ENCODE data around the gene DOCK2.

DOCK2 gene

DNA sequence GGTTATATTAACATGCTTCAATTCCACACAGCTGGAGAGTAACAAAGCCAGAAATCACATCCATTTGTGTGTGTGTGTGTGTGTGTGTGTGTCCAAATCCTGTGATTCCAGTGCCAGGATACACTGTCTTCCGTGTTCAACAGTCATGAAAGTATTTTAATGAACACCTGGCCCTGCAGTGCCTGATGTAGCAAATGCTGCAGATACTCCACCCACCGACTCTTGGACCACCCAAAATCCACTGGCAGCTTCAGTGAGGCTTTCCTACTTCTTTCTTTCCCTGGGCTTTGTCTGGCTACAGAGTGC is 356.4 kb downstream of the DOCK2 start:
- H3K9me2 ChIP-seq (replicated peaks; ENCODE audit: insufficient read depth, low read length) = no peaks in the 10 kb centered on the region
- no peak overlapping the region for H3K4me3 ChIP-seq (ENCODE audit: insufficient read depth, low read length, poor library complexity, severe bottlenecking)
- H3K9me3 ChIP-seq (ENCODE audit: insufficient read depth, low read length) = no peaks in the 10 kb centered on the region
- TF ChIP-seq, protein P1, sequence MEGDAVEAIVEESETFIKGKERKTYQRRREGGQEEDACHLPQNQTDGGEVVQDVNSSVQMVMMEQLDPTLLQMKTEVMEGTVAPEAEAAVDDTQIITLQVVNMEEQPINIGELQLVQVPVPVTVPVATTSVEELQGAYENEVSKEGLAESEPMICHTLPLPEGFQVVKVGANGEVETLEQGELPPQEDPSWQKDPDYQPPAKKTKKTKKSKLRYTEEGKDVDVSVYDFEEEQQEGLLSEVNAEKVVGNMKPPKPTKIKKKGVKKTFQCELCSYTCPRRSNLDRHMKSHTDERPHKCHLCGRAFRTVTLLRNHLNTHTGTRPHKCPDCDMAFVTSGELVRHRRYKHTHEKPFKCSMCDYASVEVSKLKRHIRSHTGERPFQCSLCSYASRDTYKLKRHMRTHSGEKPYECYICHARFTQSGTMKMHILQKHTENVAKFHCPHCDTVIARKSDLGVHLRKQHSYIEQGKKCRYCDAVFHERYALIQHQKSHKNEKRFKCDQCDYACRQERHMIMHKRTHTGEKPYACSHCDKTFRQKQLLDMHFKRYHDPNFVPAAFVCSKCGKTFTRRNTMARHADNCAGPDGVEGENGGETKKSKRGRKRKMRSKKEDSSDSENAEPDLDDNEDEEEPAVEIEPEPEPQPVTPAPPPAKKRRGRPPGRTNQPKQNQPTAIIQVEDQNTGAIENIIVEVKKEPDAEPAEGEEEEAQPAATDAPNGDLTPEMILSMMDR (IDR thresholded peaks at IDR 0.05; ENCODE audit: insufficient read depth, low read length, poor library complexity, severe bottlenecking) = no peak
- TF ChIP-seq EZH2phosphoT487 (conservative IDR thresholded peaks at IDR 0.05; ENCODE audit: low read length) = no peak
- H2AFZ ChIP-seq (ENCODE audit: low read depth, low read length, severe bottlenecking) = no peak overlapping the region
- no peak overlapping the region for H3K4me2 ChIP-seq (ENCODE audit: low read depth, low read length, poor library complexity, severe bottlenecking)
- no peaks in the 10 kb centered on the region for H3F3A ChIP-seq (ENCODE audit: insufficient read depth)
- no peak overlapping the region for H3K9ac ChIP-seq (ENCODE audit: low read length)
- no peak overlapping the region for H3K27ac ChIP-seq (ENCODE audit: low read depth, low read length)
- H3K36me3 ChIP-seq (ENCODE audit: low read length) = peaks cover 4% of the 10 kb centered on the region; the same call in 1 of the 2 replicates
- no peaks in the 10 kb centered on the region for H4K20me1 ChIP-seq (ENCODE audit: low read depth, low read length)
- H3K79me2 ChIP-seq (ENCODE audit: insufficient read depth, low read length) = no peaks in the 10 kb centered on the region
- H3K27me3 ChIP-seq (ENCODE audit: low read length) = no peaks in the 10 kb centered on the region

DNA sequence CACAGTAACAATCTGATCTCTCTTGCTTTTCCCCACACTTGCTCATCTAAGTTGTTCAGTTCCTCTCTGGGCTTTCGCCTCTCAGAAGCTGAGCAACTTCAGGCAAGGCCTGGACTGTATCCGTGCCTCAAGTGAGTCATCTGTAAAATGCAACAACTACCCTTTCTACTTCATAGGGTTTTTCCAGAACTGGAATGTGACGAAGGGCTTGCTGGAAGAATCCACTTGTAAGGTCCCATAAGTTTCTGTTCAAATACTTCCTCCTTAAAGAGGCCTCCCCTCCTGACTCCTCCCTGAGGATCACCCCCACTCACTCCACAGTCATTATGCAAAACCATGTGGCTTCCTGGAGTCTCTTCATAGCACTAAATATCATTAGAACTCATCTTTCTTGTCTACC is 360.7 kb downstream of the DOCK2 start:
- no peak overlapping the region for H3K9ac ChIP-seq (ENCODE audit: low read length)
- no peak overlapping the region for H3K4me3 ChIP-seq (ENCODE audit: insufficient read depth, low read length, poor library complexity, severe bottlenecking)
- H3K27me3 ChIP-seq (ENCODE audit: low read length) = no peaks in the 10 kb centered on the region
- H3K9me3 ChIP-seq (ENCODE audit: insufficient read depth, low read length) = no peaks in the 10 kb centered on the region
- no peaks in the 10 kb centered on the region for H4K20me1 ChIP-seq (ENCODE audit: low read depth, low read length)
- H3K36me3 ChIP-seq (ENCODE audit: low read length) = peaks cover 12% of the 10 kb centered on the region; the same call in 1 of the 2 replicates
- H3K9me2 ChIP-seq (replicated peaks; ENCODE audit: insufficient read depth, low read length) = no peaks in the 10 kb centered on the region
- H3K79me2 ChIP-seq (ENCODE audit: insufficient read depth, low read length) = no peaks in the 10 kb centered on the region
- H2AFZ ChIP-seq (ENCODE audit: low read depth, low read length, severe bottlenecking) = no peak overlapping the region
- no peak overlapping the region for H3K4me2 ChIP-seq (ENCODE audit: low read depth, low read length, poor library complexity, severe bottlenecking)
- TF ChIP-seq, protein P1 (IDR thresholded peaks at IDR 0.05; ENCODE audit: insufficient read depth, low read length, poor library complexity, severe bottlenecking) = no peak
- TF ChIP-seq EZH2phosphoT487 (conservative IDR thresholded peaks at IDR 0.05; ENCODE audit: low read length) = no peak
- H3K27ac ChIP-seq (ENCODE audit: low read depth, low read length) = no peak overlapping the region
- no peaks in the 10 kb centered on the region for H3F3A ChIP-seq (ENCODE audit: insufficient read depth)

DNA sequence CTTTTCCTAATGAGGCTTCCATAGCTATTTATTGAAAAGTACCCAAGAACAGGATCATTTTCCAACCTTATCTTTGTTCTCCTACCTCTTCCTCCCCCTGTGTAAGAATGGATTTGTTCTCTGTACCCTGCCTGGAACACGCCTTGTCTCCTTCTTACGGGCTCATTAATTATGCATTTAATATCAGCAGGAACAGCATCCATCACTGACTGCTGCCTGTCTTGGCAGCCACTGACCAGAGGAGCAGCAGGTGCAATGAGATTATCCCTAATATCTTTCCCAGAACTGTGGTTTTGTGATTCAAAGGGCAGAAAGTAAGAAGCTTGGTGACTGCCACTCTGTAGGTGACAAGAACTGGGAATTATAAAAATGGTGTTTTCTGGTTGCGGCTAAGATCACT is 362.5 kb downstream of the DOCK2 start:
- Histone ChIP-seq H3K79me2 (ENCODE audit: insufficient read depth, low read length) (no peaks in the 10 kb centered on the region), H3K9me2 (replicated peaks; ENCODE audit: insufficient read depth, low read length) (no peaks in the 10 kb centered on the region), H4K20me1 (ENCODE audit: low read depth, low read length) (no peaks in the 10 kb centered on the region), H3K9ac (ENCODE audit: low read length) (no peak overlapping the region), H3F3A (ENCODE audit: insufficient read depth) (no peaks in the 10 kb centered on the region), H3K9me3 (ENCODE audit: insufficient read depth, low read length) (no peaks in the 10 kb centered on the region), H3K36me3 (ENCODE audit: low read length) (peaks cover 10% of the 10 kb centered on the region; the same call in 1 of the 2 replicates), H3K27me3 (ENCODE audit: low read length) (no peaks in the 10 kb centered on the region), H3K4me3 (ENCODE audit: insufficient read depth, low read length, poor library complexity, severe bottlenecking) (no peak overlapping the region), H3K4me2 (ENCODE audit: low read depth, low read length, poor library complexity, severe bottlenecking) (no peak overlapping the region), H2AFZ (ENCODE audit: low read depth, low read length, severe bottlenecking) (no peak overlapping the region), H3K27ac (ENCODE audit: low read depth, low read length) (no peak overlapping the region)
- TF ChIP-seq, protein P1 (IDR thresholded peaks at IDR 0.05; ENCODE audit: insufficient read depth, low read length, poor library complexity, severe bottlenecking) = no peak
- TF ChIP-seq EZH2phosphoT487 (conservative IDR thresholded peaks at IDR 0.05; ENCODE audit: low read length) = no peak
